OCI-LY7 (cell line): ENCODE data around the gene IGSF3. TPM values are rescaled to one million over a fixed set of nuclear protein-coding genes. Genes with fewer than 3 reads are reported as not detected.
"Not testable (repeated sequence)": the region's sequence is repeated elsewhere in the genome, so short reads cannot be mapped to it uniquely, and the experiment has no call there.

Source experiments
- BruUV-seq: library from RNA; stranded (reverse); fragments of 400-500 nt; replicated peaks from 2 replicates; lab custom pipeline; 2021; lab: Mats Ljungman, UMichigan
- CTCF ChIA-PET: fragments of 300-600 bp; sonication (Branson Sonifier 250); formaldehyde crosslinking; loops from one replicate; lab custom pipeline; 2022; ENCODE audit warnings: antibody characterized with exemption; ENCODE audit not compliant: unreplicated experiment; lab: Charles Lee
- POLR2A ChIA-PET: fragments of 300-600 bp; sonication (Branson Sonifier 250); formaldehyde crosslinking; loops from one replicate; lab custom pipeline; 2022; ENCODE audit warnings: antibody characterized with exemption; lab: Charles Lee
- DNase-seq: peaks from one replicate; pipeline ENCODE4 v3.0.0-alpha.2; 2015; ENCODE audit warnings: low spot score
- H2AFZ ChIP-seq: fragments of 200-600 bp; sonication (generic), shearing (Covaris generic); 2 replicates; pipeline ENCODE4 v1.6.1; 2014; ENCODE audit warnings: mild to moderate bottlenecking, antibody characterized with exemption, low read length, moderate library complexity
- H3K27ac ChIP-seq: fragments of 200-600 bp; sonication (generic); 2 replicates; pipeline ENCODE4 v1.5.1; 2014; ENCODE audit warnings: mixed run types, low read depth, mild to moderate bottlenecking, moderate library complexity, low read length, inconsistent platforms; ENCODE audit not compliant: poor library complexity, severe bottlenecking
- H3K36me3 ChIP-seq: fragments of 200-600 bp; sonication (generic); 2 replicates; pipeline ENCODE4 v1.6.1; 2014; ENCODE audit warnings: mild to moderate bottlenecking, antibody characterized with exemption, low read length, moderate library complexity, mixed read lengths; ENCODE audit not compliant: insufficient read depth
- H3K4me1 ChIP-seq: fragments of 200-600 bp; sonication (generic); 2 replicates; pipeline ENCODE4 v1.5.1; 2014; ENCODE audit warnings: mild to moderate bottlenecking, low read length; ENCODE audit not compliant: insufficient read depth, poor library complexity, severe bottlenecking
- H3K4me2 ChIP-seq: fragments of 200-600 bp; sonication (generic); 2 replicates; pipeline ENCODE4 v1.6.1; 2014; ENCODE audit warnings: mild to moderate bottlenecking, low read length
- H3K4me3 ChIP-seq: fragments of 200-600 bp; sonication (generic); 2 replicates; pipeline ENCODE4 v1.5.1; 2014; ENCODE audit warnings: mild to moderate bottlenecking, low read depth, low read length; ENCODE audit not compliant: poor library complexity, severe bottlenecking
- H3K79me2 ChIP-seq: fragments of 200-600 bp; sonication (generic); 2 replicates; pipeline ENCODE4 v1.6.1; 2016; ENCODE audit warnings: low read depth, mild to moderate bottlenecking, low read length, moderate library complexity, mixed read lengths; ENCODE audit not compliant: insufficient read depth
- H3K9me2 ChIP-seq: fragments of 200-600 bp; sonication (generic); 2 replicates; pipeline ENCODE4 v1.6.1; 2016; ENCODE audit warnings: mild to moderate bottlenecking, low read length, mixed read lengths; ENCODE audit not compliant: insufficient read depth
- H3K9me3 ChIP-seq: fragments of 200-600 bp; sonication (generic); 2 replicates; pipeline ENCODE4 v1.6.1; 2014; ENCODE audit warnings: mild to moderate bottlenecking, mixed run types, low read length, mixed read lengths
- H4K20me1 ChIP-seq: fragments of 200-600 bp; sonication (generic); 2 replicates; pipeline ENCODE4 v1.6.1; 2014; ENCODE audit warnings: mild to moderate bottlenecking, antibody characterized with exemption, low read length, moderate library complexity, mixed read lengths; ENCODE audit not compliant: insufficient read depth
- EZH2phosphoT487 ChIP-seq: fragments of 200-600 bp; sonication (generic); IDR thresholded peaks from 2 replicates; pipeline ENCODE4 v1.6.1; 2018; ENCODE audit warnings: low read depth, borderline replicate concordance, mild to moderate bottlenecking, mixed run types, antibody characterized with exemption, low read length, moderate library complexity, mixed read lengths
- intact Hi-C: fragments of 100-400 bp; cut with micrococcal nuclease; formaldehyde crosslinking; loops from one replicate; pipeline ENCODE4 v1.10.0; 2022; ENCODE audit not compliant: unreplicated experiment
- total RNA-seq, 2 experiments: library from RNA; depleted of rRNA in 1 of 2; stranded (reverse); fragments of >200 nt in 1 of 2; shearing (Covaris generic) in 1 of 2; gene quantifications; 2 replicates each; pipeline ENCODE4 v1.2.3, GENCODE V29; 2014 to 2022
- TF ChIP-seq, protein P1 (sequence below): fragments of 200-600 bp; sonication (generic); conservative IDR thresholded peaks from 2 replicates; pipeline ENCODE4 v1.5.1; 2014; ENCODE audit warnings: mild to moderate bottlenecking, antibody characterized with exemption, low read length, moderate library complexity, mixed read lengths

Gene IGSF3
- total RNA-seq, 2 experiments from 2014 or later = not detected

DNA sequence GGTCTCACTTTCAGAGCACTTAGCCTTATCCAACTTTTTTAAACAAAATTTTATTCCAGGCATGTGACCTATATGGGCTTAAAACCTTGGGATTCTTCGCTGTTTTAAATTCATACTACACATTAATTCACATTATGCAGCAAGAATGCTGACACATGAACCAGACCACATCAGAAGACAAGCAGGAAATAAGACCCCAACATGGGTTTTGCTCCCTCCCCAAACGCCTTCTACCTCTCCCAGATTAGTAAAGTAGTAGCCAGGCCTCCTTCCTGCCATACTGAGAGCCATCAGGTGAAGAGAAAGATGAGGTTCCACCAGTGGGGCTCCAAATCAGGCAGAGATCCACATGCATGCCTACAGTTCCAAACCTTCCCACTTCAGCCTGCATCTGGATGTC, 3.7 kb downstream of the IGSF3 start:
- CTCF ChIA-PET = no interaction called here

DNA sequence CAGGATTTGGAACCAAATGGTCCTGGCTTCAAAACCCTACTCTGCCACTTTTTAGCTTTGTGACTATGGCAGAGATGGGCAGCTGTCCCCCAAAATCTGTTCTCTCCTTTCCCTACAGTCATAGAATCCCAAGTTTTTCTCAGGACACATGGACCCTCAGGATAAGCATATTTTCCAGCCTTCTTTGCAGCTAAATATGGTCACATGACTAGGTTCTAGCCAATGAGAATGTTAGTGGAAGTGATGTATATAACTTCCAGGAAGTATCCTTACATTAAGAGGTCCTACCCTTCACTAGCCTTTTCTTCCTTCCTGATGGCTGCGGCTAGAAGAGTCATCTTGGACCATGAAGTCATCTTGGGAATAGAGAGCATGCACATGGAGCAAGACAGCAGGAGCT, 5.9 kb downstream of the IGSF3 start:
- DNase-seq = no peak
- Histone ChIP-seq H3K9me2 (no peaks in the 10 kb centered on the region), H3K36me3 (no peaks in the 10 kb centered on the region), H3K9me3 (no peaks in the 10 kb centered on the region), H3K4me3 (no peak overlapping the region), H3K79me2 (no peaks in the 10 kb centered on the region), H3K4me1 (no peaks in the 10 kb centered on the region), H2AFZ (no peak overlapping the region; the same call in 1 of the 2 replicates), H3K27ac (no peak overlapping the region), H4K20me1 (no peaks in the 10 kb centered on the region), H3K4me2 (no peak overlapping the region)
- intact Hi-C loops = no loop called here
- BruUV-seq = no TSS peak
- TF ChIP-seq EZH2phosphoT487 = no peak
- TF ChIP-seq, protein P1, sequence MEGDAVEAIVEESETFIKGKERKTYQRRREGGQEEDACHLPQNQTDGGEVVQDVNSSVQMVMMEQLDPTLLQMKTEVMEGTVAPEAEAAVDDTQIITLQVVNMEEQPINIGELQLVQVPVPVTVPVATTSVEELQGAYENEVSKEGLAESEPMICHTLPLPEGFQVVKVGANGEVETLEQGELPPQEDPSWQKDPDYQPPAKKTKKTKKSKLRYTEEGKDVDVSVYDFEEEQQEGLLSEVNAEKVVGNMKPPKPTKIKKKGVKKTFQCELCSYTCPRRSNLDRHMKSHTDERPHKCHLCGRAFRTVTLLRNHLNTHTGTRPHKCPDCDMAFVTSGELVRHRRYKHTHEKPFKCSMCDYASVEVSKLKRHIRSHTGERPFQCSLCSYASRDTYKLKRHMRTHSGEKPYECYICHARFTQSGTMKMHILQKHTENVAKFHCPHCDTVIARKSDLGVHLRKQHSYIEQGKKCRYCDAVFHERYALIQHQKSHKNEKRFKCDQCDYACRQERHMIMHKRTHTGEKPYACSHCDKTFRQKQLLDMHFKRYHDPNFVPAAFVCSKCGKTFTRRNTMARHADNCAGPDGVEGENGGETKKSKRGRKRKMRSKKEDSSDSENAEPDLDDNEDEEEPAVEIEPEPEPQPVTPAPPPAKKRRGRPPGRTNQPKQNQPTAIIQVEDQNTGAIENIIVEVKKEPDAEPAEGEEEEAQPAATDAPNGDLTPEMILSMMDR = no peak
- CTCF ChIA-PET = no interaction called here
- POLR2A ChIA-PET = interaction anchor here (0.7 kb wide), 1 partner anchor 16 kb away, joined by 4 read pairs; no protein-coding TSS in a partner anchor

More for the DNA sequence above, 3.7 kb downstream of the IGSF3 start:
- intact Hi-C loops = no loop called here
- DNase-seq = no peak
- no peaks in the 10 kb centered on the region for H3K79me2 ChIP-seq
- no peaks in the 10 kb centered on the region for H3K9me2 ChIP-seq
- no peak overlapping the region for H3K27ac ChIP-seq
- TF ChIP-seq EZH2phosphoT487 = no peak
- TF ChIP-seq, protein P1 = no peak
- no TSS peak for BruUV-seq
- no peak overlapping the region for H3K4me2 ChIP-seq
- no peak overlapping the region for H2AFZ ChIP-seq
- no peaks in the 10 kb centered on the region for H4K20me1 ChIP-seq
- H3K36me3 ChIP-seq = no peaks in the 10 kb centered on the region
- POLR2A ChIA-PET = no interaction called here
- no peak overlapping the region for H3K4me3 ChIP-seq
- no peaks in the 10 kb centered on the region for H3K9me3 ChIP-seq
- H3K4me1 ChIP-seq = no peaks in the 10 kb centered on the region

DNA sequence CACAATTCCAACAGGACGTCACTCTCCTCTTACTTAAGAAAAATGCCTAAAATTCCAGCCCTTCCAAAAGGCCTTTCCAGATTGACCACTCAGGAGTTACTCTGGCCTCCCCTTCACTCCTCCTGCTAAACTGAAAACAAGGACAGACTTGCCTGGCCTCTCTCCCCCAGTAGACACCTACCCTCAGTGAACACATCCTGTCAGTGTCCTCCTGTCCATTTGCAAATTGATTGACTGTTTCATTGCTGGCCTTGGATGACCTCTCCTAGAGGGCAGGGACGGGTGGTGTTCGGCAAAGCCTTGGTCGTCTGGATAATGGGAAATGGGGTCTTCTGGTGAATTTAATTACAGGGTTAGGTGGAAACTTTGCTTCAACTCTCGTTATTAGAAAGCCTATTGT, 8.9 kb downstream of the IGSF3 start:
- H3K27ac ChIP-seq, POLR2A ChIA-PET, H3K9me3 ChIP-seq, CTCF ChIA-PET, H3K79me2 ChIP-seq, intact Hi-C loops, DNase-seq, H2AFZ ChIP-seq, H3K9me2 ChIP-seq, BruUV-seq, H3K36me3 ChIP-seq, H3K4me3 ChIP-seq, H3K4me1 ChIP-seq, H3K4me2 ChIP-seq, H4K20me1 ChIP-seq: not testable (repeated sequence)

DNA sequence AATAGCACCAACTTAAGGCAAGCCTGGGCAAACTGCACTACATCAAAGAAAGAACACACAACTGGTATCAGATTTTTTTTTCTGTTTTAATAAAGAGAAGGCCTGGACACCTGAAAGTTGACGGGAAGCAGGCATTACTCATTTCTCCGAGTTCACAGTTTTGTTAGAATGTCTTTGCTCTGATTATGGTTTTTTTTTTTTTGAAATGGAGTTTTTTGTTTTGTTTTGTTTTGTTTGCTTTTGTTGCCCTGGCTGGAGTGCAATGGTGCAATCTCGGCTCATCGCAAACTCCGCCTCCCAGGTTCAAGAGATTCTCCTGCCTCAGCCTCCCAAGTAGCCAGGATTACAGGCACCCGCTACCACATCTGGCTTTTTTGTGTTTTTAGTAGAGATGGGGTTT, 9.7 kb downstream of the IGSF3 start:
- H3K79me2 ChIP-seq, H3K4me2 ChIP-seq, H3K9me3 ChIP-seq, DNase-seq, H3K4me1 ChIP-seq, H3K9me2 ChIP-seq, H4K20me1 ChIP-seq, H3K36me3 ChIP-seq, H3K4me3 ChIP-seq, intact Hi-C loops, CTCF ChIA-PET, BruUV-seq, POLR2A ChIA-PET, H3K27ac ChIP-seq, H2AFZ ChIP-seq: not testable (repeated sequence)
